ENCODE measurements around the gene KCNJ15.

Gene KCNJ15

DNA sequence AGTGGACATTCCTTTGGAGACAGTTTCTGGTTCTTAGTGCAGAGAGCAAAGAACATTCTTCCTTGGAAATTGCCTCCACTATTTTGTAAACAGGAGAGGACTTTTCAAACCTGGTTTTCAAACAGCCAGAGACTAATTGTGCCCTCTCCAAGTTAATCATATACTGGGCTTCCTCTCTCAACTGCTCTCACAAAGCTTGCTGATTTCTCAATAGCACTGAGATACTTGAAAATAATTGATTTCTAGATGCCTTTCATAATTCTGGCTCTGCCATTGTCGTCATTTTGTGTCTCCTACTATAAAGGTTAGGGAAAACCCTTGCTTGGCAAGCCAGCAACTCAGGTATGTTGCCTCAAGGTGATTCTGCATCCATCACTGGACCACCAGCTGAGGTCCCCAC, 56.0 kb downstream of the KCNJ15 start:
- Histone ChIP-seq H3K27ac (replicated peaks; ENCODE audit: low read length) (no peak overlapping the region), H2BK5ac (ENCODE audit: low read length) (no peak overlapping the region), H3K4me3 (ENCODE audit: low read length in 2 of 2) (no peak overlapping the region), H2BK12ac (ENCODE audit: low read length) (no peak overlapping the region), H2AK5ac (ENCODE audit: low read depth, low read length) (no peak overlapping the region), H2BK120ac (ENCODE audit: low read depth, low read length) (no peak overlapping the region), H2BK15ac (ENCODE audit: low read length) (no peak overlapping the region), H3K4me1 (ENCODE audit: control insufficient read depth in 2 of 2, insufficient read depth in 1 of 2, low read depth in 1 of 2, low read length in 2 of 2) (peaks cover 3 to 5% of the 10 kb centered on the region in 2 donors), H3K9me3 (replicated peaks in 1 of 2; ENCODE audit: control insufficient read depth in 2 of 2, insufficient read depth in 1 of 2, low read depth in 1 of 2, low read length in 2 of 2) (no peaks in the 10 kb centered on the region), H3K14ac (ENCODE audit: low read length) (no peak overlapping the region), H3K36me3 (replicated peaks in 1 of 2; ENCODE audit: control insufficient read depth in 2 of 2, insufficient read depth in 2 of 2, low read length in 2 of 2) (no peaks in the 10 kb centered on the region), H3K79me1 (ENCODE audit: low read depth, low read length) (no peaks in the 10 kb centered on the region), H3K4ac (ENCODE audit: low read length) (no peak overlapping the region), H4K91ac (ENCODE audit: low read depth, low read length, poor library complexity) (no peak overlapping the region), H3K18ac (ENCODE audit: low read length) (no peak overlapping the region), H4K8ac (ENCODE audit: low read depth, low read length) (no peak overlapping the region), H2AFZ (ENCODE audit: low read length) (no peak overlapping the region), H3K9ac (ENCODE audit: low read depth, low read length, poor library complexity) (no peak overlapping the region), H3K4me2 (ENCODE audit: insufficient read depth, low read length, poor library complexity, severe bottlenecking) (no peak overlapping the region), H3K27me3 (ENCODE audit: control insufficient read depth in 3 of 3, insufficient read depth in 3 of 3, low read depth in 1 of 3, low read length in 3 of 3) (no peaks in the 10 kb centered on the region), H3K23ac (ENCODE audit: low read depth, low read length, poor library complexity) (no peak overlapping the region)
- WGBS, 2 donors (ENCODE audit: extremely low coverage in 2 of 2, insufficient read length in 2 of 2, insufficient replicate concordance in 1 of 2) = no CpG with 5 or more reads among the region's 1 CpG
- no peak for DNase-seq (ENCODE audit: low spot score)

DNA sequence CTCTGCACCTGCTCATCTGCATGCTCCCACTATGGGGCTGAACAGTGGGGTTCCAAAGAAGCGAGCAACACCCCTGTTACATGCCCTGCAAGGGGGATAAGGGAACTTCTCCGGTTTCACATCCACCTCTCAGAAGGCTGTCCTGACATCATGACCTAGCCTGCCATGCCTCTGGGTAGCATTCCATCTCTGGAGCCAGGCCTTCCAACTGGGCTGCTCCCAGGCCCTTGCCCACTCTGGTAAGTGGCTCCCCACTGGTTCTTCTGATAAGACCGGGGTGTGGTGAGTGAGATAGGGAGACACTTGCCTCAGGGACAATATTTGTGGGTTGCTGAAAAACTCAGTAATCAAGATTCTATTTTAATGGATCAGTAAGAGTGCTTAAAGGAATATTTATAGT, 57.8 kb downstream of the KCNJ15 start:
- H3K14ac ChIP-seq (ENCODE audit: low read length) = no peak overlapping the region
- no peak overlapping the region for H3K9ac ChIP-seq (ENCODE audit: low read depth, low read length, poor library complexity)
- no peaks in the 10 kb centered on the region for H3K36me3 ChIP-seq (replicated peaks in 1 of 2; ENCODE audit: control insufficient read depth in 2 of 2, insufficient read depth in 2 of 2, low read length in 2 of 2)
- no peak overlapping the region for H3K27ac ChIP-seq (replicated peaks; ENCODE audit: low read length)
- no peaks in the 10 kb centered on the region for H3K79me1 ChIP-seq (ENCODE audit: low read depth, low read length)
- H3K4ac ChIP-seq (ENCODE audit: low read length) = no peak overlapping the region
- H3K4me2 ChIP-seq (ENCODE audit: insufficient read depth, low read length, poor library complexity, severe bottlenecking) = no peak overlapping the region
- no peak overlapping the region for H2BK5ac ChIP-seq (ENCODE audit: low read length)
- no peak for DNase-seq (ENCODE audit: low spot score)
- no peaks in the 10 kb centered on the region for H3K27me3 ChIP-seq (ENCODE audit: control insufficient read depth in 3 of 3, insufficient read depth in 3 of 3, low read depth in 1 of 3, low read length in 3 of 3)
- H3K23ac ChIP-seq (ENCODE audit: low read depth, low read length, poor library complexity) = no peak overlapping the region
- H3K4me3 ChIP-seq (ENCODE audit: low read length in 2 of 2) = peak overlapping the region in 1 of 2 donors; percentile 50
- no peak overlapping the region for H2AK5ac ChIP-seq (ENCODE audit: low read depth, low read length)
- H3K18ac ChIP-seq (ENCODE audit: low read length) = peak overlapping the region; percentile 25
- no peak overlapping the region for H2BK12ac ChIP-seq (ENCODE audit: low read length)
- no CpG with 5 or more reads among the region's 3 CpGs for WGBS, 2 donors (ENCODE audit: extremely low coverage in 2 of 2, insufficient read length in 2 of 2, insufficient replicate concordance in 1 of 2)
- no peak overlapping the region for H4K8ac ChIP-seq (ENCODE audit: low read depth, low read length)
- no peak overlapping the region for H2BK15ac ChIP-seq (ENCODE audit: low read length)
- H2AFZ ChIP-seq (ENCODE audit: low read length) = no peak overlapping the region
- no peak overlapping the region for H2BK120ac ChIP-seq (ENCODE audit: low read depth, low read length)
- peaks cover 0 to 5% of the 10 kb centered on the region in 2 donors for H3K4me1 ChIP-seq (ENCODE audit: control insufficient read depth in 2 of 2, insufficient read depth in 1 of 2, low read depth in 1 of 2, low read length in 2 of 2)
- no peaks in the 10 kb centered on the region for H3K9me3 ChIP-seq (replicated peaks in 1 of 2; ENCODE audit: control insufficient read depth in 2 of 2, insufficient read depth in 1 of 2, low read depth in 1 of 2, low read length in 2 of 2)
- no peak overlapping the region for H4K91ac ChIP-seq (ENCODE audit: low read depth, low read length, poor library complexity)

DNA sequence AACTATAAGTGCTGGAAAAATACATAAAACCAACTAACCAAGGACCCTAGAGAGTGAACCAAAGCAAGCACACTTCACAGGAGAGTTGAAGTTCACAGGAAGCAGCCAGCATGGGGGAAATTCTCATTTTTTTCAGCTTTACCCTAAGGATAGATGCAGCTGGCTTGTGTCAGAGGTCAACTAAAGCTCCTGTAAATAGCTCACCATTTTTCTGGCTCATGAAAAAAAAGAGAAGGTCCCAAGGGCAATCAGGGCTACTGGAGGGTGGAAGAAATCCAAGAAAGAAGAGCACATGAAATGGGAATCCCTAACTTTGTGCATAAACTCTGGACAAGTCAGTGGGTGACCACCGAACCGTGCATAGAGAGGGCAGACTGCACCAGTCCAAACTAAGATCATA, 58.3 kb downstream of the KCNJ15 start:
- Histone ChIP-seq H3K4me3 (ENCODE audit: low read length in 2 of 2) (no peak overlapping the region), H3K18ac (ENCODE audit: low read length) (no peak overlapping the region), H4K8ac (ENCODE audit: low read depth, low read length) (no peak overlapping the region), H3K9me3 (replicated peaks in 1 of 2; ENCODE audit: control insufficient read depth in 2 of 2, insufficient read depth in 1 of 2, low read depth in 1 of 2, low read length in 2 of 2) (no peaks in the 10 kb centered on the region), H2AFZ (ENCODE audit: low read length) (no peak overlapping the region), H2BK12ac (ENCODE audit: low read length) (no peak overlapping the region), H4K91ac (ENCODE audit: low read depth, low read length, poor library complexity) (no peak overlapping the region), H2AK5ac (ENCODE audit: low read depth, low read length) (no peak overlapping the region), H3K4ac (ENCODE audit: low read length) (no peak overlapping the region), H3K4me1 (ENCODE audit: control insufficient read depth in 2 of 2, insufficient read depth in 1 of 2, low read depth in 1 of 2, low read length in 2 of 2) (peaks cover 0 to 5% of the 10 kb centered on the region in 2 donors), H3K14ac (ENCODE audit: low read length) (no peak overlapping the region), H2BK15ac (ENCODE audit: low read length) (no peak overlapping the region), H2BK120ac (ENCODE audit: low read depth, low read length) (no peak overlapping the region), H3K27ac (replicated peaks; ENCODE audit: low read length) (no peak overlapping the region), H2BK5ac (ENCODE audit: low read length) (no peak overlapping the region), H3K9ac (ENCODE audit: low read depth, low read length, poor library complexity) (no peak overlapping the region), H3K36me3 (replicated peaks in 1 of 2; ENCODE audit: control insufficient read depth in 2 of 2, insufficient read depth in 2 of 2, low read length in 2 of 2) (no peaks in the 10 kb centered on the region), H3K23ac (ENCODE audit: low read depth, low read length, poor library complexity) (no peak overlapping the region), H3K27me3 (ENCODE audit: control insufficient read depth in 3 of 3, insufficient read depth in 3 of 3, low read depth in 1 of 3, low read length in 3 of 3) (no peaks in the 10 kb centered on the region), H3K79me1 (ENCODE audit: low read depth, low read length) (no peaks in the 10 kb centered on the region), H3K4me2 (ENCODE audit: insufficient read depth, low read length, poor library complexity, severe bottlenecking) (no peak overlapping the region)
- WGBS, 2 donors (ENCODE audit: extremely low coverage in 2 of 2, insufficient read length in 2 of 2, insufficient replicate concordance in 1 of 2) = no CpG with 5 or more reads among the region's 2 CpGs
- no peak for DNase-seq (ENCODE audit: low spot score)

DNA sequence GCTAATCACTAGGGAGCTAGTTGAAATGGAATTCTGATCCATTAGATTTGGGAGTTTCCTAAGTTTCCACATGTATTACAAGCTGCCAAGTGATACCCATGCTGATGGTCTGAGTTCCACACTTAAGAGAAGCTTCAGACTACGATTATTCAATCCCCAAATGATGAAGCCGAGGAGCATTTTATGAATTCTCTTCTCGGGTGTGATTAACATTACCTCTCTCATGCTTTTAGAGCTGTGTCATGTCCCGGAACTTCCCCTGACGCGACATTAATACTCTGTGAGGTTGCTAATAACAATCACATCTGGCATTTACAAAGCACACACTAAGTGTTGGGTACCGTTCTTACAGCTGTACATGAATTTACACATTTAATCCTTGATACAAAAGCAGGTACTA, 63.0 kb downstream of the KCNJ15 start:
- H3K9ac ChIP-seq (ENCODE audit: low read depth, low read length, poor library complexity) = no peak overlapping the region
- H2BK12ac ChIP-seq (ENCODE audit: low read length) = no peak overlapping the region
- H3K14ac ChIP-seq (ENCODE audit: low read length) = no peak overlapping the region
- H3K4ac ChIP-seq (ENCODE audit: low read length) = no peak overlapping the region
- no peak overlapping the region for H2BK15ac ChIP-seq (ENCODE audit: low read length)
- H3K9me3 ChIP-seq (replicated peaks in 1 of 2; ENCODE audit: control insufficient read depth in 2 of 2, insufficient read depth in 1 of 2, low read depth in 1 of 2, low read length in 2 of 2) = no peaks in the 10 kb centered on the region
- H3K18ac ChIP-seq (ENCODE audit: low read length) = no peak overlapping the region
- no peak overlapping the region for H2BK120ac ChIP-seq (ENCODE audit: low read depth, low read length)
- H2BK5ac ChIP-seq (ENCODE audit: low read length) = no peak overlapping the region
- no peak for DNase-seq (ENCODE audit: low spot score)
- H4K91ac ChIP-seq (ENCODE audit: low read depth, low read length, poor library complexity) = no peak overlapping the region
- no peak overlapping the region for H3K27ac ChIP-seq (replicated peaks; ENCODE audit: low read length)
- H3K23ac ChIP-seq (ENCODE audit: low read depth, low read length, poor library complexity) = no peak overlapping the region
- H3K79me1 ChIP-seq (ENCODE audit: low read depth, low read length) = no peaks in the 10 kb centered on the region
- H2AFZ ChIP-seq (ENCODE audit: low read length) = no peak overlapping the region
- H3K4me2 ChIP-seq (ENCODE audit: insufficient read depth, low read length, poor library complexity, severe bottlenecking) = no peak overlapping the region
- WGBS, 2 donors (ENCODE audit: extremely low coverage in 2 of 2, insufficient read length in 2 of 2, insufficient replicate concordance in 1 of 2) = no CpG with 5 or more reads among the region's 7 CpGs
- H3K36me3 ChIP-seq (replicated peaks in 1 of 2; ENCODE audit: control insufficient read depth in 2 of 2, insufficient read depth in 2 of 2, low read length in 2 of 2) = no peaks in the 10 kb centered on the region
- H2AK5ac ChIP-seq (ENCODE audit: low read depth, low read length) = no peak overlapping the region
- H3K27me3 ChIP-seq (ENCODE audit: control insufficient read depth in 3 of 3, insufficient read depth in 3 of 3, low read depth in 1 of 3, low read length in 3 of 3) = no peaks in the 10 kb centered on the region
- H3K4me1 ChIP-seq (ENCODE audit: control insufficient read depth in 2 of 2, insufficient read depth in 1 of 2, low read depth in 1 of 2, low read length in 2 of 2) = peaks cover 0 to 3% of the 10 kb centered on the region in 2 donors
- no peak overlapping the region for H4K8ac ChIP-seq (ENCODE audit: low read depth, low read length)
- no peak overlapping the region for H3K4me3 ChIP-seq (ENCODE audit: low read length in 2 of 2)
